ENCODE data around the gene FBXW7.

DNA sequence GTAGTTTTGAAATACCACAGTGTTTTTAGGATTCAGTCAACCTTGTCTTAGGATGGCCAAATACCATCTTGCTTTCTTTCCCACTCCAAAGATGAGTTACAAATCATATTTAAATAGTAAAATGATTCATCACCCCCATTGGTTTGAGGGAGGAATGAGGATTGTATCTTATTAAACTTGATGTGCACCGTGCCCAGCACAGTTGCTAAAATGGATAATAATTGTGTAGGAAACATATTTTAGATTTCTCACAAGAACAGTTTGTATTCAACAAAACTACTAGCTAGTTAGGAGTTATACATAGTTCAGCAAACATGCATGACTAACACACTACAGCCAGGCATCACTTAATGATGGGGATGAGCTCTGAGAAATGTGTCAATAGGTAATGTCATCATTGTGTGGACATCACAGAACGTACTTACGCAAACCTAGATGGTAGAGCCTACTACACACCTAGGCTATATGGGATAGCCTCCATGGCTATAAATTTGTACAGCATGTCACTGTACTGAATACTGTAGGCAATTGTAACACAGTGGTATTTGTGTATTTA is 245.4 kb downstream of the FBXW7 start:
- TF ChIP-seq CTCF (IDR thresholded peaks at IDR 0.05) (no peak), EP300 (IDR thresholded peaks at IDR 0.05) (no peak)
